CD4-positive, alpha-beta T cell treated with Interleukin-1 beta for 1 hour (primary cell): ENCODE measurements around the gene FHIP2A.
"Not testable (repeated sequence)": the region's sequence is repeated elsewhere in the genome, so short reads cannot be mapped to it uniquely, and the experiment has no call there.

Experiments used
- DNase-seq, 2 donors: peaks; one replicate each; pipeline ENCODE4 v3.0.0-alpha.2; 2020 to 2022

The FHIP2A gene

DNA sequence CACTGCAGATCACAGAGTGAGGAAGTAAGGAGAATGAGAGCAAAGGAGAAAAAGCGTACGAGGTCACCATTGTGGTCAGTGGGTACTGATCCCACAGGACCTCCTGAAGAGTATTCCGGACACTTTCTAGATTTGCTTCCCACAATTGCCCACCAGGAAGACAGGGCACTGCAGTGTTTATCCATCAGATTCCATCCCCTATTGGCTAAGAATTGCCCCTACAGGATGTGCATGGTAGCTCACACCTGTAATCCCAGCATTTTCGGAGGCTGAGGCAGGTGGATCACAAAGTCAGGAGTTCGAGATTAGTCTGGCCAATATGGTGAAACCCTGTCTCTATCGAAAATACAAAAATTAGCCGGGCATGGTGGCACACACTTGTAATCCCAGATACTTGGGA is 5.3 kb upstream of the FHIP2A start:
- no peak for DNase-seq

GRCh38 chr10:114819322-114819721 is 2.3 kb upstream of the FHIP2A start:
- no peak for DNase-seq

DNA sequence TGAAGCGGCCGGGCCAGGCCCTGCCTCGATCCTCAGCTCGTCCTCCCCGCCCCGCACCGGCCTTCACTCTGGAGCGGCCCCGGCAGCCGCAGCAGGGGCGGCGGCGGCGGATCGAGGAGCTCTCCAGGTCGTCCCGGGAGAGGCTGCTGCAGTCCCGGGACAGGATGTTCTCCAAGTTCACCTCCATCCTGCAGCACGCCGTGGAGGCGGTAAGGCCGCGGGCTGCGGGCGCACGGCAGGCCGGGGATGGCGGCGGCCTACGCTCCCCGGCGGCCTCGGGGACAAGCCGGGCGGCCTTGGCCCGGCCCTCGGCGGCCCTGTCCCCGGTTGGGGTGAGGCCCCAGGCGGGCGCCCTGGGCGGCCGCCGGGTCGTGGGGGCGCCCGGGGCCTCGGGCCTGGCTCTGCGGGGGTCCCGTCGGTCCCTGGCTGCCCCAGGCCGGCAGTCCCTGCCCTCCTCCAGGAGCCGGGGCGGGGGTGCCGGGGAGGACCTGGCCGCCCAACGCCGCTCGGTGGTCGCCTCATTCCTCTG is 399 bp downstream of the FHIP2A start:
- DNase-seq: no peak

DNA sequence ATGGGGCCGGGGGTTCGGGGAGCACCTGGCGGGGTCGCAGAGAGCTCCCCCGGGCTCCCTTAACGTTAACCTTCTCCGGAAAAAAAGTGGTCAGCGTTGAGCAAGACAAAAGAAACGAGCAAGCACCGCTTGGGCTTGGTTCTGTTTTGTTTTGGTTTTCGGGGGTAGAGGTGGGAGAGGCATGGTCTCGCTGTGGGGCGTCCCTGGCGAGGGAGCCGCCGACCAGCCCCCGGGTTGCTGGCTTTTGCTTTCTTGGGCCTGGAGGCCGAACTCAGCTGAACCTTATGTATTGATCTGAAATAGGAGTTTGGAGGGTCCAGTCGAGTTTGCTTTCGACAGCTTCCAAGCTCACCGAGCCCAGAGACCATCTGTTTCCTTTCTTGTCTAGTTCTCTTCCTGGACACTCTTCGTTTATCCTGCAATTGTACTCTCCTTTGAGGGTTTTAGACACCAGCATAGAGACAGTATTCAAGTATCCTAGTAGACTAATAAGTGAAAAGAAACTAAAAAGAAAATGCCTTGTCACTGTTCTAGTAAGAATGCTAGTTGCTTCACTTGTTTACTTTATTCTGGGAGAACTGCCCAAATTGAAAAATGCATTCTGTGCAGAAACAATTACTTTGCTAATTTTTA is 980 bp downstream of the FHIP2A start:
- peak in 1 of 2 donors; percentile 24 for DNase-seq

DNA sequence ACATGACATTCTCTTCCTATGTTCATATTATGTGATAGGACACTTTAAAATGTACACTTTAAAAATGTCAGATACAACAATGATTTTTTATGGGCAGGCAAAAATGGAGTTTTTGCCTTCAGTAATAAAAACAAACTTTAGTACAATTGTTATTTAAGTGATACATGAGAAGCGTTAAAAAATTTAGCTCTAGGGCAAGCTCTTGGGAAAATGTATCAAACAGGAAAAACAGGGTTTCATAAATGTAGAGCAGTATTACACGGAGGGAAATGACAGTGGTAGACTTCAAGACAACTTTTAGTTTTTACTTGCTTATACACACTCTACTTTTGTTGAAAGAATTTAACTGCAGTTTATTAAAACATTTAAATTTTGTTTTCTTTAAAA is 1.5 kb downstream of the FHIP2A start:
- no peak for DNase-seq

DNA sequence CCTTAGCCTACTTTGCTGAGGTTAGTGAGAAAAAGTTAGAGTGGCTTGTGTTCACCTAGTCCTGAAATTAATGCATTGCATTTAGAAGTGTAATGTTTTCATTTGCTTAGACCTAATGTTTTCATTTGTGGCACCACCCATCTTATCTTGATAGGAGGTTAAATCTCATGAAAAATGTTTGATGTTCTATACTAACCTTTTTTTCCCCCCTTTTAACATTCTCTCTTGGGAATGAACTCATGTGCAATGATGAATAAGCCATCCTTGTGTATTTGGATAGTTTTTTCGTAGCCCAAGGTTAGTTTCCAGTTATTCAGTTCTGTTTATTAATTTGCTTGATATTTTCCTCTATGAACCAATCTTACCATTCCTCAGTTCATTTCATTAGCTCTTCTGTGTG is 2.8 kb downstream of the FHIP2A start:
- no peak for DNase-seq

DNA sequence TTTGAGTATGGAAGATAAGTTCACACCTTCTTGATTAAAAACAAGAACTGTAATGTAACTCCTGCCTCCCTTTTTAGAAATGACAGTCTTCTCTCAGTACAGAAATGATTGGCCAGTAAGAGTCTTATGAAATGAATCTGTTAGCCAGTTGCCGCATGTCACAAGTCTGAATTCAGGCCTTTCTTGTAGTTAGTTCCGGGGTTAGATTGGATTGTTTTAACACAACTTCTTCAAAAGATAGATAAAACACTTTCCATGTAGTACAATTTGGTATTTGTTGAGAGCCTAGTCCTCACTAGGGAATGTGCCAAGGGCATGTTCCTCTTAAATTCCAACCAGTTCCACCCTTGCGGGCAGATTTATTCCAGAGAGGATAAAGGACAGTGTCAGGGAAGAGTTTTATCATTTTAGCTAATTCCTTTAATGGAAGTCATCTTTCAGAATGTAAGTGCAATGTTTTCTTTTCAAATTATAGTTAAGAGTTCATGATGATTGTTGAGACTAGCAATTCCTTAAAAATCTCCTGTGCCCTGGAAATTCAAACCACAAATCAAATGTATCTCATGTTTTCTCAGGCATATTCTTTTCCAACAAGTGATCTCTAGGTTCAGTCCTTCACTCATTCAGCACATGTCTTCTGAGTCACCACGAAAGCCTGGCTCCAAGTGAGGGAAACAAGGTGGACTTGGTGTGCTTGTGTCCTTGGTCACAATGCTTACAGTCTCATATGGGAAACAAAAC is 4.1 kb downstream of the FHIP2A start:
- DNase-seq: no peak

GRCh38 chr10:114829160-114829909 is 7.8 kb downstream of the FHIP2A start:
- DNase-seq: no peak

- no peak for DNase-seq
Observed at GRCh38 chr10:114831186-114831867, 9.7 kb downstream of the FHIP2A start.

- no peak for DNase-seq
Observed at GRCh38 chr10:114837690-114838089, 16.1 kb downstream of the FHIP2A start.

GRCh38 chr10:114839901-114840300 is 18.3 kb downstream of the FHIP2A start:
- DNase-seq: no peak

GRCh38 chr10:114845978-114846693 is 24.6 kb downstream of the FHIP2A start:
- DNase-seq: no peak

- not testable (repeated sequence) for DNase-seq
Observed at GRCh38 chr10:114847517-114847916, 25.9 kb downstream of the FHIP2A start.

- DNase-seq: no peak
Observed at GRCh38 chr10:114849674-114850073, 28.1 kb downstream of the FHIP2A start.

DNA sequence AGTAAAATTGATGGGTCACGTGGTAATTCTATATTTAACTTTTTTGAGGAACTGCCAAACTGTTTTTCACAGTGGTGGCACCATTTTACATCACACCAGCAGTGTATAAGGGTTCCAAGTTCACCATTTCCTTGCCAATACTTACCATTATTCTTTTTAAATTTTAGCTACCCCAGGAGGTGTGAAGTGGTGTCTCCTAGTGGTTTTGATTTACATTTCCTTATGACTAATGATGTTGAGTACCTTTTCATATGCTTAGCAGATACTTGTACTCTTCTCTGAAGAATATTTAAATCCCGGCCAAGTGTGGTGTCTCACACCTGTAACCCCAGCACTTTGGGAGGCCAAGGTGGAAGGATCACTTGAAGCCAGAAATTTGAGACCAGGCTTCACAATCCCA is 28.5 kb downstream of the FHIP2A start:
- no peak for DNase-seq

DNA sequence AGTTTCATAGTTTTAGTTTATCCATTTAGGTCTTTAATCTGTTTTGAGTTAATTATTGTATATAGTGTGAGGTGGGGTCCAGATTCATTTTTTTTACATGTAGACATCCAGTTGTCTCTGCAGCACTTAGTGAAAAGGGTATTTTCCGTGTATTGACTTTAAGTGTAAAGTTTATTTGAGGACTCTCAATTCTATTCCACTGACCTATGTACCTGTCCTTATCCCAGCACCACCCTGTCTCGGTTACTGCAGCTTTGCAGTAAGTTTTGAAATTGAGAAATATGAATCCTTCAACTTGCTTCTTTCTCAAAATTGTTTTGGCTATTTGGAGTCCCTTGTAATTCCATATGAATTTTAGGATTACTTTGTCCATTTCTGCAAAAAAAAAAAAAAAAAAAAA is 29.8 kb downstream of the FHIP2A start:
- DNase-seq: no peak

- DNase-seq: no peak
Observed at GRCh38 chr10:114852197-114852596, 30.6 kb downstream of the FHIP2A start.

GRCh38 chr10:114854906-114855305 is 33.3 kb downstream of the FHIP2A start:
- DNase-seq: no peak

GRCh38 chr10:114855776-114856543 is 34.4 kb downstream of the FHIP2A start:
- DNase-seq: peak in 1 of 2 donors; percentile 6

GRCh38 chr10:114856544-114857287 is 35.1 kb downstream of the FHIP2A start:
- DNase-seq: peak in 1 of 2 donors; percentile 2

DNA sequence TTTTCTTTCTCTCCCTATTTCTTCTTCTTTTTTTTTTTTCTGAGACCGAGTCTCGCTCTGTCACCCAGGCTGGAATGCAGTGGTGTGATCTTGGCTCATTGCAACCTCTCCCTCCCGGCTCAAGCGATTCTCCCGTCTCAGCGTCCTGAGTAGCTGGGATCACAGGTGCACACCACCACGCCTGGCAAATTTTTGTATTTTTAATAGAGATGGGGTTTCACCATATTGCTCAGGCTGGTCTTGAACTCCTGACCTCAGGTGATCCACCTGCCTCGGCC is 35.6 kb downstream of the FHIP2A start:
- DNase-seq: not testable (repeated sequence)
